Breast epithelium (tissue), 3 donors: ENCODE data around the gene OR6S1.

Experiments
- POLR2A ChIP-seq: fragments of 450-650 bp; IDR thresholded peaks from one replicate; pipeline ENCODE4 v1.6.1; 2016; ENCODE audit warnings: antibody characterized with exemption, mild to moderate bottlenecking, moderate library complexity
- TF ChIP-seq, protein P1 (sequence below), 3 donors: fragments of 450-650 bp; IDR thresholded peaks; one replicate each; pipeline ENCODE4 v1.5.1; 2016 to 2017; ENCODE audit warnings: antibody characterized with exemption in 3 of 3, mild to moderate bottlenecking in 3 of 3, moderate library complexity in 3 of 3

DNA sequence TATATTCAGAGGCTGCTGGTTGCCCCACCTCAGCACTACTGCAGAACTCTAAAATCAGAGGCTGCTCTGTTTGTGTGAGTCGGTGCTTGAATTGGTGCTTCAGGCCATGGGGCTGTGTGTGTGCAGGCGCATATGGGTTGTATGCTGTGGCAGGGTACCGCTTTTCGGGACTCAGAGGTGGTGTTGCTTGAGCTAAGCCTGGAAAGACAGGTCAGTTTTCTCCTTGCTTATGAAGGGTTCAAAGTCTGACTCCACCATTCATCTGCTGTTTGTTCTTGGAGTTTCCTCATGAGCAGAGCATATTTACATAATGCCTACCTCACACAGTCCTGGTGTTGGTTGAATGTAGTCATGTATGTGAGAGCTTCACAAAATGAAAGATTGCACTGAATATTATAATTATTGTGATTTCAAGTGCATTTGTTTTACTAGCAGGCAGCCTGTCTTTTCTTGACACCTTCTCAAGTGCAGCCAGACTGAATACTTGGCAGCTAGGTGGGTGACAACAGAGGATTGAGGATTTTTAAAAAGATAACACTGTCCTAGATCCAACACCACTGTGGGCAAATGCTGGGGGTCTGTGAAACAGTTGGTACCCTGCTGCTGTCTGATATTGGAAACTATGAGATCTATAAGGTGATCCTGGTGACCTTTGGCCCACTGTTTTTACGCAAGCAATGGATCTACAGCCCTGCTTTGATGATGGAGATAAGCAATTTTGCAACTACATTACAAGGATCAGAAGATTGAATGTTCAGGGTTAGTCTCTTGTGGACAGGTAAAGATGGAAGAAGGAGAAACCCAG is 46.1 kb upstream of the OR6S1 start:
- TF ChIP-seq, protein P1, sequence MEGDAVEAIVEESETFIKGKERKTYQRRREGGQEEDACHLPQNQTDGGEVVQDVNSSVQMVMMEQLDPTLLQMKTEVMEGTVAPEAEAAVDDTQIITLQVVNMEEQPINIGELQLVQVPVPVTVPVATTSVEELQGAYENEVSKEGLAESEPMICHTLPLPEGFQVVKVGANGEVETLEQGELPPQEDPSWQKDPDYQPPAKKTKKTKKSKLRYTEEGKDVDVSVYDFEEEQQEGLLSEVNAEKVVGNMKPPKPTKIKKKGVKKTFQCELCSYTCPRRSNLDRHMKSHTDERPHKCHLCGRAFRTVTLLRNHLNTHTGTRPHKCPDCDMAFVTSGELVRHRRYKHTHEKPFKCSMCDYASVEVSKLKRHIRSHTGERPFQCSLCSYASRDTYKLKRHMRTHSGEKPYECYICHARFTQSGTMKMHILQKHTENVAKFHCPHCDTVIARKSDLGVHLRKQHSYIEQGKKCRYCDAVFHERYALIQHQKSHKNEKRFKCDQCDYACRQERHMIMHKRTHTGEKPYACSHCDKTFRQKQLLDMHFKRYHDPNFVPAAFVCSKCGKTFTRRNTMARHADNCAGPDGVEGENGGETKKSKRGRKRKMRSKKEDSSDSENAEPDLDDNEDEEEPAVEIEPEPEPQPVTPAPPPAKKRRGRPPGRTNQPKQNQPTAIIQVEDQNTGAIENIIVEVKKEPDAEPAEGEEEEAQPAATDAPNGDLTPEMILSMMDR (IDR thresholded peaks at IDR 0.05) = no peak
- TF ChIP-seq POLR2A = no peak
